ENCODE results near the gene SH3BP5L. TPM values are rescaled to one million over a fixed set of nuclear protein-coding genes. Genes with fewer than 3 reads are reported as not detected.
A peak's percentile ranks its signal among the peaks of the same experiment; 100 is the strongest.

SH3BP5L gene
- total and polyA plus RNA-seq, 2 experiments from 2014 or later = 6.5 to 17.2 TPM

GRCh38 chr1:248813546-248813945 is 12.2 kb downstream of the SH3BP5L start:
- no peaks in the 10 kb centered on the region for H4K20me1 ChIP-seq (ENCODE audit: insufficient read depth, poor library complexity, severe bottlenecking)
- no peak overlapping the region for H2AFZ ChIP-seq
- 98% methylated on average over 8 of the region's 8 CpGs for WGBS (ENCODE audit: low lambda C conversion rate, missing lambda C conversion rate)
- no peaks in the 10 kb centered on the region for H3K9me3 ChIP-seq (ENCODE audit: low read depth)
- peaks cover 2% of the 10 kb centered on the region for H3K79me2 ChIP-seq
- no peak overlapping the region for H3K4me2 ChIP-seq
- no peaks in the 10 kb centered on the region for H3K9me2 ChIP-seq (replicated peaks; ENCODE audit: insufficient read depth)
- no peaks in the 10 kb centered on the region for H3K4me1 ChIP-seq (ENCODE audit: insufficient read depth)
- no peak overlapping the region for H3K4me3 ChIP-seq
- no peak overlapping the region for H3K27ac ChIP-seq
- H3K27me3 ChIP-seq = no peaks in the 10 kb centered on the region
- TF ChIP-seq CTCF (IDR thresholded peaks at IDR 0.05; ENCODE audit: poor library complexity) (no peak), EZH2phosphoT487 (IDR thresholded peaks at IDR 0.05; ENCODE audit: low read depth, severe bottlenecking, unreplicated experiment) (no peak), EZH2 (IDR thresholded peaks at IDR 0.05; ENCODE audit: borderline replicate concordance) (no peak)
- no peak for DNase-seq (ENCODE audit: low spot score)
- no peaks in the 10 kb centered on the region for H3K36me3 ChIP-seq (replicated peaks; ENCODE audit: insufficient read depth, low read depth)

DNA sequence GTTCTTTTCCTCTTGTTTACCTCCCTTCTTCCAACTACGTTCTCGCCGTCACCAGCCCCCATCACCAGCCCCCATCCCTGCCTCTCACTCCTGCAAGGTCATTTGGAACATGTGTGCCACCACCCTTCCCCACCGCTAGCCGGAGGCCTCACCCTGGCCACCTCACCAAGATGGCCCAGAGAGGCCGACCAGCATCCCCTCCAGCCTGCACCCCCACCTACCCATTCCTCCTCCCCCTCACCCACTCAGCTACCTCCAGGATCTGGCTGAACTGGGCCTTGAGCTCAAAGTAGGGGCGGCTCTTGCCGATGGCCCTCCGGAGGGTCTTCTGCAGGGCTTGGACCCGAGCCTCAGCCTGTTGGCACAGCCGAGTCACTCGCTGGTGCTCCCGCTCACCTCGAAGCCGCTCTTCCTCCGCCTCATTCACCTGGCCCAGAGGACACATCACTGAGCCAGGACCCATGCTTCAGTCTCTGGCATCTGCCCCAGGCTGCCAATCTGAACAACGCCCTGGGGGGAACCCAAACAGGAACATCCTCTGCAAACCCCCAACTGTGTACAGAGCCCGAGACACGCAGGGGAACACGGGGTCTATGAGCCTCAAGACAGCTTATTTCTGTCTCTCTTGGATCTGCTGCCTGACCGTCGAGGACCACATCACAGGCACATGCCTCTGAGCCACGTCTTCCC is 12.8 kb downstream of the SH3BP5L start:
- Histone ChIP-seq H3K79me2 (no peaks in the 10 kb centered on the region), H3K4me1 (ENCODE audit: insufficient read depth) (no peaks in the 10 kb centered on the region), H3K36me3 (replicated peaks; ENCODE audit: insufficient read depth, low read depth) (no peaks in the 10 kb centered on the region), H3K27me3 (no peaks in the 10 kb centered on the region), H3K4me2 (no peak overlapping the region), H3K27ac (no peak overlapping the region), H3K9me3 (ENCODE audit: low read depth) (no peaks in the 10 kb centered on the region), H3K9me2 (replicated peaks; ENCODE audit: insufficient read depth) (no peaks in the 10 kb centered on the region), H2AFZ (no peak overlapping the region), H3K4me3 (no peak overlapping the region), H4K20me1 (ENCODE audit: insufficient read depth, poor library complexity, severe bottlenecking) (no peaks in the 10 kb centered on the region)
- 97% methylated on average over 18 of the region's 23 CpGs for WGBS (ENCODE audit: low lambda C conversion rate, missing lambda C conversion rate)
- TF ChIP-seq EZH2phosphoT487 (IDR thresholded peaks at IDR 0.05; ENCODE audit: low read depth, severe bottlenecking, unreplicated experiment) (no peak), EZH2 (IDR thresholded peaks at IDR 0.05; ENCODE audit: borderline replicate concordance) (no peak), CTCF (IDR thresholded peaks at IDR 0.05; ENCODE audit: poor library complexity) (no peak)
- DNase-seq (ENCODE audit: low spot score) = no peak

DNA sequence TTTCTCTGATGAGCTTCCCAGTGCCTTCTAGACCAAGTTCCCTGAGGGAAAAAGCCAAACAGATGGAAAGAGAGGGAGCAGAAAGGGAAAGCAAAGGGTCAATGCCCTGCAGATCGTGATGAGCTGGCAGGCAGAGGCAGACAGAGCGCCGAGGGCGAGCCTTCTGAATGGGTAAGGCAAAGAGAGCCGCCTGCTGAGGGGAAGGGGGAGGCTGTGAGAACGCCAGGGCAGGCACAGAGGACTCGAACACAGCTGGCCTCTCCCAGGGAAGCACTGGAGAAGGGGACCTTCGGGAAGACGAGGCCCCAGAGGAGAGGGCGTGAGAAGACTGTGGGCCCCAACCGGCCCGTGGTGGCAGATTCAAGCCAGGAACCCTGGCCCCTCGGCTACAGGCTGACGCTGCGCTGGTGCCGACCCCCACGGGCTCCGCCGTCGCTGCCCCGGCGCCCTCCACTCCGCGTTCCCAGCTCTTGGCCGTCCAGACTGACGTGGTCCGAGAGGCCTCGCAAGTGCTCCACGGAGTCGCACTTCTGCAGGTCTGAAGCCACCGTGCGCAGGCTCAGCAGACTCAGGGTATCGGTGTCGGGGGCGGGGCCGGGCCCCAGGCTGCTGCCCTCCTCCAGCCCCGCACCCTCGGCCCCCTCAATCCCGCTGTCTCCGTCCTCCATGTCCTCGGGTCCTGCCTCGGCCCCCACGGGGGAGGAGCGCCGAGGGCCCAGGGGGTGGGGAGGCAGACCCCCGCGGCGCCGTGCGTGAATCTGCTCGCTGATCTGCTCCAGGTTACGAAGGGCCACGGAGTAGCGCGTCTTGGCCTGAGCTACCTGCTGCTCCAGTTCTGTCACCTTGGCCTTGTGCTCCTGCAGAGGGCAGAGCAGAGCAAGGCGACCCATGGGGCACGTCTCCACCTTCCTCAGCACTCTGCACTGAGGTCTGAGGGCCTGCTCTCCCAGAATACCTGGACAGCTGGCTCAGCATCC is 13.9 kb downstream of the SH3BP5L start:
- H3K4me2 ChIP-seq = no peak overlapping the region
- no peaks in the 10 kb centered on the region for H3K27me3 ChIP-seq
- H3K79me2 ChIP-seq = no peaks in the 10 kb centered on the region
- TF ChIP-seq EZH2phosphoT487 (IDR thresholded peaks at IDR 0.05; ENCODE audit: low read depth, severe bottlenecking, unreplicated experiment) = no peak
- peak; percentile 3 for TF ChIP-seq CTCF (IDR thresholded peaks at IDR 0.05; ENCODE audit: poor library complexity)
- no peaks in the 10 kb centered on the region for H3K4me1 ChIP-seq (ENCODE audit: insufficient read depth)
- H3K9me3 ChIP-seq (ENCODE audit: low read depth) = no peaks in the 10 kb centered on the region
- H3K4me3 ChIP-seq = no peak overlapping the region
- no peak overlapping the region for H2AFZ ChIP-seq
- H4K20me1 ChIP-seq (ENCODE audit: insufficient read depth, poor library complexity, severe bottlenecking) = no peaks in the 10 kb centered on the region
- H3K9me2 ChIP-seq (replicated peaks; ENCODE audit: insufficient read depth) = no peaks in the 10 kb centered on the region
- no peak overlapping the region for H3K27ac ChIP-seq
- no peaks in the 10 kb centered on the region for H3K36me3 ChIP-seq (replicated peaks; ENCODE audit: insufficient read depth, low read depth)
- DNase-seq (ENCODE audit: low spot score) = no peak
- WGBS (ENCODE audit: low lambda C conversion rate, missing lambda C conversion rate) = 96% methylated on average over 42 of the region's 57 CpGs
